Skin of body (tissue), 2 donors: ENCODE results near the gene COQ7. TPM values are rescaled to one million over a fixed set of nuclear protein-coding genes. Genes with fewer than 3 reads are reported as not detected.

Source experiments
- DNase-seq: peaks from one replicate; lab custom pipeline; 2025; lab: John Stamatoyannopoulos, UW
- total RNA-seq: library from RNA; depleted of rRNA; stranded (reverse); fragments of >200 nt; gene quantifications from one replicate; pipeline ENCODE4 v1.2.3, GENCODE V29; 2014

COQ7 gene
- total RNA-seq, 1 donor from 2014 or later = 16.9 TPM

DNA sequence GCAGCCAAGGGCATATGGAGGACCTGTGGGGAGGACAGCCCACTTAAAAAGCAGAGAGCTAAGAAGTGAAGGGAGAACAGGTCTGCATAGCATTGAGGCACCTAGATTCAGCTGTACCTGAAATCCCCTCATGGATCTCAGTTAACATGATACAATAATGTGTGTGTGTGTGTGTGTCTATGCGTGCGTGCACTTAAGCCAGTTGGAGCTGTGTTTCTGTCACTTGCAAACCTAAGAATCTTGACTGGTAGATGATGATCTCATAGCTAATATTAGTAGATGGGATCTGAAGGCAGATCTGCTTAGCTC lies 44.6 kb downstream of the COQ7 start:
- DNase-seq = no peak

DNA sequence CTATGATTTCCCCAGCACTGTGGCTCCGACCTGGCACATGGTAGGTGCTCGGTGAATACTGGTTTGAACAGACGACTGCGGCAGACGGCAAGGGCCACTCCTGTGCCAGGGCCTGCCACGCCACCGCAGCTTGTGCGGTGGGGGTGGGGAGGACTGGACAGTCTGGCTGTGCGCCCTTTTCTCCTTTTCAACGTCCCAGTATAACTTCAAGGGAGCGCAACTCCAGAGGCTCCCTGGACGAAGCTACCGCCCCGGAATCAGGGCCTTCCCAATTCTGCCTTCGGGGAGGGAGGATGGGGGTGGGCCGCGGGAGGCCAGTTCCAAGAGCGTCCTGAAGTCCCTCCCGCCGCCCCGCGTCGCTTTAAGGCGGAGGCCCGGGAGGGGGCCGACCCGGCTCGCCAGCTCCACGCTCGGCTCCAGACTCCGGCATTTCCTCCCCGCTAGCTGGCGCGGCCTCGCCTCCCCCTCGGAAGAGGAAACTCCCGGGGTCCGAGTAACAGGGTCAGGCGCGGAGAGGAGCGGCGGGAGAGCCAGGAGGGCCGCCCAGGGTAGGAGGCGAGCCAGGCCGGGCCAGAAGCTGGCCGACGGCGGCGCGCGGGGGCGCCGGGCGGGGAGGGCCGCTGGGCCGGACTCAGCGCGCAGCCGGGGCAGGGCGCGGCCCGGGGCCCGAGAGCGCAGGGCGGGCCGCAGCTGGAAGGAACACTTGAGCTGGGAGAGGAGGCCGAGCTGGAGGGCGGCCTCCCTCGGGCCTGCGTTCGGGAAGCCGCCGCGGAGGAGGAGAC lies 46.4 kb downstream of the COQ7 start, which contains the start of gene ITPRIPL2:
ITPRIPL2 (plus strand) TSS at position 388 of the 782 bp plus-strand sequence. CDS start 498 bp downstream, outside the sequence.
- peak; percentile 61 for DNase-seq

DNA sequence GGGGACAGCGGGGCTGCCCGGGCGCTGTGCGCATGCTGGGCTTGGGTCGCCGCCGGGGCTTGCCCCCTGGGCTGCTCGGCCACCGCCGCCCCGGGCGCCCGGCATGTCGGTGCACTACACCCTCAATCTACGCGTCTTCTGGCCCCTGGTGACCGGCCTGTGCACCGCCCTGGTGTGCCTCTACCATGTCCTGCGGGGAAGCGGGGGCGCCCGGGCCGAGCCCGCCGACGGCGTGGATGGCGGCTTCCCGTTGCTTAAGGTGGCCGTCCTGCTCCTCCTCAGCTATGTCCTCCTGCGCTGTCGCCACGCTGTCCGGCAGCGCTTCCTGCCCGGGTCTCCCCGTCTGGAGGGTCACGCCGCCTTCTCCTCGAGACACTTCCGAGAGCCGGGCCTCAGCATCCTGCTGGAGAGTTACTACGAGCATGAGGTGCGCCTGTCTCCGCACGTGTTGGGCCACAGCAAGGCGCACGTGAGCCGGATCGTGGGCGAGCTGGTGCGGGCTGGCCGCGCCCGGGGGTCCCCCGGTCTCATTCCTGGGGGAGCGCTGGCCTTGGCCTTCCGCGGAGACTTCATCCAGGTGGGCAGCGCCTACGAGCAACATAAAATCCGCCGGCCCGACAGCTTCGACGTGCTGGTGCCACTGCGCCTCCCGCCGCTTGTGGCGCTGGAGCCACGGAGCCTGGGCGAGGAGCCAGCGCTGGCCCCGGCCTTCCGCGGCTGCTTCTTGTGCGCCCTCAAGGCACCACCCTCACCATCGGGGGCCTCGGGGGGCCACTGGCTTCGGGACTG lies 47.1 kb downstream of the COQ7 start:
- no peak for DNase-seq

DNA sequence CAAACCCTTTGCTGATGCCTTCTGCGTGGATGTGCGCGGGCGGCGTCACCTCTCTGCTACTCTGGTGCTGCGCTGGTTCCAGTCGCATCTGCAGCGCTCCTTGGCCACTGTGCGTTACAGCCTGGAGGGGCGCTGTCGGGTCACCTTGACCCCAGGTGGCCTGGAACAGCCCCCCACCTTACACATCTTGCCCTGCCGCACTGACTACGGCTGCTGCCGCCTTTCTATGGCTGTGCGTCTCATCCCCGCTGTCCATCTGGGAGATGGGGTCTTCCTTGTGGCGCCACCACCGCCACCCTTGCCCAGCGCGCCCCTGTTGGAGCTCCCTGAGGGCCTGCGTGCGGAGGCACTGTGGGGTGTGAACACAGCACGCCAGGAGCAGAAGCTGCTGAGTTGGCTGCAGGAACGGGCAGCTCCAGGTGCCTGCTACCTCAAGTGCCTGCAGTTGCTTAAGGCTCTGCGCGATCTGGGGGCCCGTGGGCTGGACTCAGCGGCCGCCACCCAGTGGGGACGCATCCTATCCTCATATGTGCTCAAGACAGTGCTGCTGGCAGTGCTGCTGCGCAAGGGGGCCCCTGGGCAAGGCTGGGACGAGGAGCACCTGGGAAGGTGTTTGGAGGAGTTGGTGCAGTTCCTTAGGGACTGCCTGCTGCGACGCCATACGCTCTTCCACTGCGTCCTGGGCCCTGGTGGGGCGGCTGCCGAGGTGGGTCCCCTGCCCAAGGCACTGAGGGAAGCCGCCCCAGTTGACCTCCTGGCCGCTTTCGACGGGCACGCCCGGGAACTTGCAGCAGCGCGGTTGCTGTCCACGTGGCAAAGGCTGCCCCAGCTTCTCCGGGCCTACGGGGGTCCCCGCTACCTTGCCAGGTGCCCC lies 48.0 kb downstream of the COQ7 start:
- no peak for DNase-seq

DNA sequence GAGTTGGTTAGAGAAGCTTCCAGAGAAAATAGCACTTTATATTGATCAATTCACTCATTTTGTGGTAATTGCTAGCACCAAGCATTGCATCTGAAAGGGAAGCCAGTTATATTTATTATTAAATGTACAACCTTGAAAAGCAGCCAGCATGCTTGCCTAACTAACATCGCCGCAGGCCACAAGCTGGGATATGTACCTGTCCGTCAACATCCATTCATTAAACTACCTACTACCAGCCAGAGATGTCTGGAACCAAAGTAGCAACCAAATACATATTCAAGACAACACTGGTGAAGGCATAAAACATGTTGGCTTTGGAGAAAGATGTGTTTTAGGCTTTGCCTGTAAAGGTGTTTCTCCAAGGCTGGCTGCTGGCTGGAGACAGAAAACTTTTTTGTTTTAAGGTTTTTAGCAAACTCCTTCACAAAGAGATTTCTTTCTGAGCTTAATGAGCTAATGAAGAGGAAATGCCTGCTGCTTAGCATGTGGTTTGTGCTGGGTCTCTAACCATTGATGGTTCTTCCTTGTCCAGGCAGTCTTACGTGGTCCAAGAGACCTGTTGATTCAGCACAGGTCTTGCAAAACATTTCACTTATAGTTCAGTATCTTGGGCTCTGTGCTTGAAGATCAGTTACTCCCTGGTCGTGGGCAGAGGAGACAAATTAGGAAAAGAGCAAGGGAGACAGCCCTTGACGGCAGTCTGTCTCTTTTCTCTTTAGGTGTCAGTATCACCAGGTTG lies 49.5 kb downstream of the COQ7 start:
- DNase-seq = no peak

DNA sequence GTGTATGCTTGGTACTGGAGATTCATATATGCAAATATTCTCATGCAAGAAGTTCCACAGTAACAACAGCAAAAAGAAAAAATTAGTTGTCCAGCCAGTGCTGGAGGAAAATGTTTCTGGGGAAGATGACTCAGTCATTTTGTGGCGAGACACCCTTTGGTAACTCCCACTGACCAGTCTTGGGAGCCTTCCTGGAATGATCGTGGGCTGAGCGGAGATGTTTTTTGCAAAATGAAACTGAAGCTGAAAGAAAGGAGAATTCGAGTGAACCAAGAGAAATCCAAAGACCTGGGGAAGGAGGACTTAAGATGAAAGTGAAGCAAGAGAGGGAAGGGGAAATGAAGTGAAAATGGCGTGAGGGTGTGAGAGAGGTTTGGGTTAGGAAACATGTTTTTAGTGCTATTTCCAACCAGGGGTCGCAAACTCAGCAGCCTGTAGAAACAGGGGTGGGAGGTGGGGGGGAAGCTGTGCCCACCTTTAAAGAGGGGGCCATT lies 51.6 kb downstream of the COQ7 start:
- DNase-seq = no peak

DNA sequence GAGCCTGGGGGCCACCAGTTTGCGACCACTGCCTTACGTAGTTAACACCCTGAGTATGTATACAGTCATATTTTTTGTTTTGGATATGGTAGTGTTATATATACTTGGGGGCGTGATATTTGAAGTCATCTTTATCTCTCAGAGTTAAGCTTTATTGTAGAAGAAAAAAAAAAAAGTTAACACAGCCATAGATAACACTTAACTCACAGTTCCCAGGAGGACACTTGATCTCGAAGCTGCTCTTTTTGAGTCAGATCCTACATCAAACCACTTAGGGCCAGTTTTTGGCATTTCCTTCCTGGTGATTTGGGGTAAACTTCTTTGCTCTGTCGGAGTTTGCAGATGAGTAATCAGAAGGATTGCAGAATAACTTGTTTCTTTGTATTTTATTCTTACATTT lies 52.1 kb downstream of the COQ7 start:
- DNase-seq = no peak

DNA sequence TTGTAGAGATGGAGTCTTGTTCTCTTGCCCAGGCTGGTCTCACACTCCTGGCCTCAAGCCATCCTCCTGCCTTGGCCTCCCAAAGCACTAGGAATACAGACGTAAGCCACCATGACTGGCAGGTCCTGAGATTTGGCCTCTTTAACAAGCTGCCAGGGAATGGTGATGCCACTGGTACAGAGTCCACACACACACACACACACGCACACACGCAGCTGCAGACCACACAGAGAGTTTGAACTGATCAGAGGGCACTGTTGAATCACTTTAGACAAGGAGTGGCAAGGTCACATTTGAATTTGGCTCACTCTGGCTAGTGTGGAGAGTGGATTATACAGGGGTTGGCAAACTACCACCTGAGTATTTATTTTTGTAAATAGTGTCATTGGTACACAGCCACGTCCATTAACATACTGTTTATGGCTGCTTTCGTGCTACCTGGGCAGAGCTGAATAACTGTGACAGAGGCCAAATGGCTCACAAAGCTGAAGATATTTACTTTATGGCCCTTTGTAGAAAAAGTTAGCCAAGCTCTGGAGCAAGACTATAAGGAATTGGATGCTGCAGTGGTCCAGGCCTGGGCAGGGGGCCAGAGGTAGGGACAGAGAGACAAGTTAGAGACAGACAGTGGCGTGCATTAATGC lies 56.2 kb downstream of the COQ7 start:
- DNase-seq = no peak

DNA sequence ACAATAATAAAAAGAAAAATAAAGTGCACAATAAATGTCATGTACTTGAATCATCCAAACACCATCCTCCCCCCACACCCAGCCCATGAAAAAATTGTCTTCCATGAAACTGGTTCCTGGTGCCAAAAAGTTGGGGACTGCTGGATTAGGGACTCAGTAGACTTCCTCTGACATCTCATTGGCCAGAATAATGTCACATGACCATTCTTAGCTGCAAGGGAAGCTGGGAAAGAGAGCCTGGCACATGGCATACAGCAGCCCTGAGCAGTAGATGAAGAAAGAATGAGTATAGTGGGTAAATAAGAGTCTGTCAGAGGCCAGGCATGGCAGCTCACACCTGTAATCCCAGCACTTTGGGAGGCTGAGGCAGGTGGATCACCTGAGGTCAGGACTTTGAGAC lies 58.9 kb downstream of the COQ7 start:
- no peak for DNase-seq

DNA sequence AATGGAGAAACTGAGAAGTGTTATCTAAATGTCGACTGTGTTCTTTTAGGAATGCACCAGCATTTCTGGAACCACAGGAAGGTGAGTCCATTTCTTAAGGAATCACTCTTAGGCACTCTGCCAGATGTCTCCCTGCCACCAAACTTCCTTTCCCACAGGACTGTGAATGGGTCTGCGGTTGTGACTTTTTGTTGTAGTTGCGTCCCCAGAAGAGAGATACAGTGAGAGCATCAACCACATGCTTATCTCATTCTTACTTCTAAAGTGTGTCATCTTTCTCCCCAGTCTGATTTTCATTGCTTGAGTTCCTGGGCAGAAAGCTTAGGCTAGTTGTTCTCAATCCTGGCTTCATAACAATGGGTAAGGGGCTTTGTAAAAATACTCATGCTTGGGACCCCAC lies 59.8 kb downstream of the COQ7 start:
- no peak for DNase-seq

DNA sequence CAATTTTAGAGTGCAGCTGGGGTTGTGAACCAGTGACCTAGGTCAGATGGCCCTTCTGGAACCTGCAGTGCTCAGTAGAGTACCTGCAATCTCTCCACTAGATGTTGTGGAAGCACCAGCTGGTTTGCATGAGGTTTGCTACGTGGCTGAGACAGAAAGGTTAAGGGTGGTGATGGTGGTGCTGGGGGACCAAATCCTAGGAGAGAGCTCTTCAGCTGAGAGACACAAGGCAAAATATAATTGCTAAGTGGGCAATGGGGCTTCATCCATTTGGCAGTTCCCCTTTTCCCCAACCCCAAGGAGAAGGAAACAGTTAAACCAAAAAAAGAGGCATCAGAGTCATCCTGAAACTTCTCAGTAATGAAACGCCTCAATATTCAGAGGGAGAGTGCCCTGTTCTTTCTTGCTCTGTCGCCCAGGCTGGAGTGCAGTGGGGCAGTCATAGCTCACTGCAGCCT lies 60.3 kb downstream of the COQ7 start:
- no peak for DNase-seq

DNA sequence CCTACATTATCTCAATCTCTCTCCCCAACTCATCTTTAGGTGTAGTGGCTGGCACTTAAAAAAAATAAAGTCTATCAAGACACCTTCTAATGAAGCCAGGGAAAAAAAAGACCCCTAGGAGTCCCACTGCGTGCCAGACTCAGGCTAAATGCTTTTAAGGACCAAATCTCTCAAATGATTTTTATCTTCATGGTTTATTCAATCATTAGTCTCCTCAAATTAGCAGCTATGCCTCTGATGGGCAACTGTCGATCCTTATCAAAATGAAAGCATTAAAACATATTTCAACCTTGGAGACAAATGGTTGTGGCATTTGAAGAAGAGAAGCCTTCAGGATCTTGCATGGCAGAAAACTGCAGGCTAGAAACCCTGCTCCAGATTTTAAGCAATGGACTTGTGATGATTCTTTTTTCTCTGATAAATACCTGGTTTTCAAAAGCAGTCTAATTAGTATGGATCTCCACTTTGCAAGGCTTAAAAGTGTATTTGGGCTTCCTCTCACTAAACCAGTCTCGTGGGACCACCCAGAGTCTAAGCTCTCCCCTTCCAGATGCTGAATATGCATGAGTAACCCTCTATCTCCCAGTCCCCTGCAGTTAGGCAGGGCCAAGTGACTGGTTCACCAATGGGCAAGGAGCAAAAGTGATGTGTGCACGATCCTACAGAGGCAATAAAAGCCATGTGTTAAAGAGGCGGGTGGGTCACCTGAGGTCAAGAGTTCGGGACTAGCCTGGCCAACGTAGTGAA lies 61.2 kb downstream of the COQ7 start:
- no peak for DNase-seq

Other genes starting within 250 kb of the COQ7 start
- 113 TPM for gene SMG1, start 141.2 kb upstream of the COQ7 start, total RNA-seq
- 1.2 TPM for gene TMC7, start 83.7 kb upstream of the COQ7 start, total RNA-seq
- 28.8 TPM for gene ITPRIPL2, start 46.4 kb downstream of the COQ7 start, total RNA-seq
- 3.1 TPM for gene SYT17, start 100.6 kb downstream of the COQ7 start, total RNA-seq
- not detected for gene CLEC19A, start 218.1 kb downstream of the COQ7 start, total RNA-seq